HG03135 (cell line): ENCODE results near the gene POLR3K.
A peak's percentile ranks its signal among the peaks of the same experiment; 100 is the strongest.

Experiments used
- ATAC-seq: cut with Tn5 transposase; IDR thresholded peaks from one replicate; pipeline ENCODE4 v1.9.1; 2021; ENCODE audit warnings: mild to moderate bottlenecking, moderate library complexity; ENCODE audit not compliant: unreplicated experiment

Gene POLR3K

GRCh38 chr16:53346-54236 is at the start of gene POLR3K, which contains the start of gene SNRNP25:
Gene POLR3K, minus strand, starts transcription at chr16:53608. Its CDS starts 22 bp downstream, at chr16:53586.
Gene SNRNP25, plus strand, starts transcription at chr16:53828. Its CDS starts 189 bp downstream, at chr16:54017.
- peak; percentile 92 for ATAC-seq

- ATAC-seq, result no peak
These were observed 48.9 kb upstream of the POLR3K start for GRCh38 chr16:102060-102855.

DNA sequence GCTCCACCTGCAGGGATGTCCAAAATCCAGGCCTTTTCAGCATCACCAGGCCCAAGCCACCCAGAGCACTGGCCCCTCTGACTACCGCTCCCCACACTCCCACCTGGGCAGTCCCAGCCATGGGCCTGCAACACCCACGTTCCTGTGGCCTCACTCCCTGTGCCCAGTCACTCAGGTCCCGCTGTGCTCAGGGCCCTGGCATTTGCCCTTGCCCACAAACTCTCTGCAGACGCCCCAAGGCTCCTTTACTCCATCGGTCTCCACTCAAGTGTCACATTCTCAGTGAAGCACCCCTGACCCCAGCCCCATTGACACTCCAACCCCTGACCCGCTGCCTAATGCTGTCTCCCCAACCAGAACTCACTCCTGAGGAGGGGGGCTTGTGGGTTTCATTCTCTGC is 48.2 kb upstream of the POLR3K start:
- ATAC-seq, result no peak

DNA sequence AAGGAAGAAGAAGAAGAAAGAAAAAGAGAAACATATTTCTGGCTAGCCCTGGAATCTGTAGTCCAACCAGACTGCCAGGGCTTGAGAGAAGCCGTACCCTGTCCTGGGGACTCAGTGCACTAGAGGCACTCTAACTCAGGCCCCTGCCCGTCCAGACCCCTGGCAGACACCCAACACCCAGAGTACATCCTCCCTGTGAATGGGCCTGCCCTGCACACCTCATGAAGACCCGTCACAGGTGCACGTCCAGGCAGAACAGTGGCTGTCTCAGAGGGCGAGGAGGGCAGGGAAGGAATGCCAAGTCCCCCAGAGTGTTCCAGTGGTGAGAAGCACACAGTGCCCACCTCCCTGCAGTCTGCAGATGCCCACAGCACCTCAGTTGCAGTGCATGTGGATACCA is 47.6 kb upstream of the POLR3K start:
- ATAC-seq, result no peak

- no peak for ATAC-seq
These were observed 44.4 kb upstream of the POLR3K start for GRCh38 chr16:97822-98221.

- ATAC-seq, result peak; percentile 76
These were observed 43.5 kb upstream of the POLR3K start for GRCh38 chr16:96935-97381.

- no peak for ATAC-seq
These were observed 41.5 kb upstream of the POLR3K start for GRCh38 chr16:94918-95265.

DNA sequence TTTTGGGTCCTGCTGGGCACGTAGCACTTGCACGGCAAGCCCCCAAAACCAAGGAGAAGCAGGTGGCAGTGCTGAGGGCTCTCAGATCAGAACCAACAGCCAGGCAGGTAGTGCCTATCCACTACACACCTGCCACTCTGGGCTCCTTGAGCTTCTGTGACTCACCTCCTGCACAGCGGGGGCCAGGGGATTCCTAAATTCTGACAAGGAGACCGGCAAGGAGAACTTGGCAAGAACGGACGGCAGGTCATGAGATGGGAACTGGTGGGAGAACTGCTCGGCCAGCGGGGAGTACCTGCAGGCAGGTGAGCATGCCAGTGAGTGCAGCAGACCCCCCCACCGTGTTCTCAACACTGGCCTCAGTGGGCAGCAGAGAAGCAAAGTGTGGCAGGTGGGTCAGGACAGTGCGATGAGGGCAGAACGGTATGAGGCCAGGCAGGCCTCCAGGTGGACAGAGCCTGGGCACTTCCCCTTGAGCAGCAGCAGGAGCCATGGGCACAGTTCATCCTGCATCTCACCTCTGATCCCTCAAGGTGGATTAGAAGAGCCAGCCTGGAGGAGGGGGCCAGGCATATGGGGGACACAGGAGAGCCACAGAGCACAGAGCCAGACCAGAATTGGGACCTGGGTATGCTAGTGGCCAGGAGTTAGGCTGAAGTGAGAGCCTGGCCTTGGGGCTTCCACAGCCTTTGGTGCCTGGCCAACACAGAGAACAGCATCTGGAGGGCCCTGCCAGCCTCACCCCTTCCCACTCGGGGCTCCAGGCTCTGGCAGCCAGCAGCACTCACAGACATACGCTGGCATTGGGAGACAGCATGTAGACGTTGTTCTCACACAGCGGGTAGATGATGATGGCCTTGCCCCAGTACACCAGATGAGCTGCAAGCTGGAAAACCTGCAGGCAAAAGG is 39.3 kb upstream of the POLR3K start:
- no peak for ATAC-seq

GRCh38 chr16:91484-91883 is 38.1 kb upstream of the POLR3K start:
- ATAC-seq, result no peak

- no peak for ATAC-seq
These were observed 36.2 kb upstream of the POLR3K start for GRCh38 chr16:89391-90302.

GRCh38 chr16:88613-89012 is 35.2 kb upstream of the POLR3K start:
- no peak for ATAC-seq

- no peak for ATAC-seq
These were observed 33.1 kb upstream of the POLR3K start for GRCh38 chr16:86483-86952.

GRCh38 chr16:85865-86264 is 32.5 kb upstream of the POLR3K start:
- ATAC-seq, result no peak

DNA sequence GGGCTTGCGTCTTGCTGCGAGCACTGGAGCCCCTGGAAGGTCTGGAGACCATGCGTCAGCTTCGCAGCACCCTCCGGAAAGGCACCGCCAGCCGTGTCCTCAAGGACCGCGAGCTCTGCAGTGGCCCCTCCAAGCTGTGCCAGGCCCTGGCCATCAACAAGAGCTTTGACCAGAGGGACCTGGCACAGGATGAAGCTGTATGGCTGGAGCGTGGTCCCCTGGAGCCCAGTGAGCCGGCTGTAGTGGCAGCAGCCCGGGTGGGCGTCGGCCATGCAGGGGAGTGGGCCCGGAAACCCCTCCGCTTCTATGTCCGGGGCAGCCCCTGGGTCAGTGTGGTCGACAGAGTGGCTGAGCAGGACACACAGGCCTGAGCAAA is 32.0 kb upstream of the POLR3K start:
- no peak for ATAC-seq

DNA sequence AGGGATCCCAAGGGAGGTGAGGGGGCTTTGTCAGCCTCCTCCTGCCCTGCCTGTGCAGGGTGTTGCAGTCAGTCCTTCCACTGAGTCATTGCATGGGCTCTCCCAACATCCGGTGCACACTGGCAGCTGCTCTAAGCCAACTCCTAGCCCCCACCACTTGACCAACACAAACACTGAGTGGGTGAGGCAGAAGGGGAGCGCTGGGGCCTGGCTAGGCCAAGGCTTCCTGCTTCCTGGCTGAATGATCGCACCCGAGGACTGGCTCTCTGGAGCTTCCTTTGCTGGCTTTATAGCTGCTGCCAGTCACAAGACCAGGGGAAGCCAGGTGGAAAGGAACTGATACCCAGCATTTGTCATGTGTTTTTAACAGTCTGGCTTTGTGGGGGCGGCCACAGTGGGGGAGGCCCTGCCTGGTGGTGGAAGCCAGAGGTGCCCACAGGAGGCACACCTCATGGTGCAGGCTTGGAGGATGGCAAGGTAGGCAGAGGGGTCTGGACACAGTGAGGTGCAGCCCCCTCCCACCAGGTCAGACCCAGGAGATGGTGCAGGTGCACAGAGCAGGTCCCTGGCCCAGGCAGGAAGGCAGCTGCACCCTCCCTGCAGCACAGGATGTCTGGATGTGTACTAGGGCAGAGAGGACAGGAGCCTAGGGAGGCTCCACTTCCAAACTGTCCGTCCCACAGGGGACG is 31.5 kb upstream of the POLR3K start:
- ATAC-seq, result no peak

DNA sequence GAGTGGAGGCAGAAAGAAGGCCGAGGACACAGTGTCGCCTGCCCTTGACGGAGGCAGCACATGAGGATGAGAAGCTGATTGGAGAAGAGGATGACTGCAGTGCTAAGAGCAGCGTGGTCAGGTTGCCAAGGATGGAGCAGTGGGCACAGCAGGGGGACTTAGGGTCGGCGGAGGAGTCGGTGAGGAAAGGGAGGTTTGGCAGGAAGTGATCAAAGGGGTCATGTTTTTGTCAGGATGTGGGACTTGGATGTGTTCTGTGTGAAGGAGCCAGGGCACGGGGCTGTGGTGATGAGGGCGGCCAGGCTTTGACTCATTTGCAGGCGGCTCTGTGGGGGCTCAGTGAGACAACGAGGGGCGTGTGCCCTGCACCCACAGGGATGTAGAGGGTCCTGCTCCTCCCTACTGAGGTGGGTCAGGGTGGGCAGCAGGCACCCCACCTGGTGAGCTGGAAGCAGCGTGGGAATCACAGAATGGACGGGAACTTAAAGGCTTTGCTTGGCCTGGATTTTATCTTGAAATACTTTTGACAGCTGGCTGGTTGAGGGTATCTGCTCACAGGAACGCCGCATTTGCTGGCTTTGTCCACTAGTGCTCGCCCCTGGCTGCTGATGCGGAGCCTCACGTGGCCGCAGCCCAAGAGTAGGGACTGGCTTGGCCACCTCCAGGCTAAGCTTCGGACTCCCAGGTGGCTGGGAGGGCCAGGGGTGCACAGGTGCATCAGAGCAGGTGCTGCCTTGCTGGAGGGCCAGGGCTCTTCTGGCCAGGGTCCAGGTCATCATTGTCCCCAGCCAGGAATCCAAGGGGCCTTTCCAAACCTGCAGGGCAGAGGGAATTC is 30.6 kb upstream of the POLR3K start:
- ATAC-seq, result no peak

DNA sequence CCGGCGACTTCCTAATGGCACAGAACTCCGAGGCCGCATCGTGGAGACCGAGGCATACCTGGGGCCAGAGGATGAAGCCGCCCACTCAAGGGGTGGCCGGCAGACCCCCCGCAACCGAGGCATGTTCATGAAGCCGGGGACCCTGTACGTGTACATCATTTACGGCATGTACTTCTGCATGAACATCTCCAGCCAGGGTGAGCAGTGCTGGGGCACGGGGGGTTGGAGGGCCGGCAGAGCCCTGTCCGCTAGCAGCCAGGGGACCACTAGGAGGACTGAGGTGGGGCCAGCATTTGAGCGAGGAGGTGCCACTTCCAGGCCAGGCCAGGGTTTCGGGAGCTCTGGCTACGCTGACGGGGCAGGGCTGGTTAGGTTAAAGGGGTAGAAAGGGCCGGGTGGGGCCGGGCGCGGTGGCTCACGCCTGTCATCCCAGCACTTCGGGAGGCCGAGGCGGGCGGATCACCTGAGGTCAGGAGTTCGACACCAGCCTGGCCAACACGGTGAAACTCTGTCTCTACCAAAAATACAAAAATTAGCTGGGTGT is 29.7 kb upstream of the POLR3K start:
- no peak for ATAC-seq
